Uterus (tissue), 2 donors: ENCODE data around the gene IGLON5.

Source experiments
- CTCF ChIP-seq, 4 experiments: fragments of 200-600 bp in 2 of 4; fragments of 450-650 bp in 2 of 4; sonication (generic) in 2 of 4; IDR thresholded peaks; one replicate each; pipeline ENCODE4 v1.5.1; 2016 to 2019; ENCODE audit warnings: antibody characterized with exemption in 4 of 4, mild to moderate bottlenecking in 2 of 4, moderate library complexity in 1 of 4
- POLR2A ChIP-seq, 2 donors: fragments of 450-650 bp; IDR thresholded peaks; one replicate each; pipeline ENCODE4 v1.6.1; 2016; ENCODE audit warnings: antibody characterized with exemption in 2 of 2, mild to moderate bottlenecking in 1 of 2, moderate library complexity in 1 of 2

- no peak for TF ChIP-seq CTCF (IDR thresholded peaks at IDR 0.05)
- no peak for TF ChIP-seq POLR2A (IDR thresholded peaks at IDR 0.05)
These were observed 33.7 kb downstream of the IGLON5 start for GRCh38 chr19:51345076-51345620.
